ENCODE measurements around the gene KLHL30. TPM values are rescaled to one million over a fixed set of nuclear protein-coding genes. Genes with fewer than 3 reads are reported as not detected.

Gene KLHL30
- polyA plus RNA-seq, 3 donors: 0.22 to 2.5 (median 1.0) TPM

DNA sequence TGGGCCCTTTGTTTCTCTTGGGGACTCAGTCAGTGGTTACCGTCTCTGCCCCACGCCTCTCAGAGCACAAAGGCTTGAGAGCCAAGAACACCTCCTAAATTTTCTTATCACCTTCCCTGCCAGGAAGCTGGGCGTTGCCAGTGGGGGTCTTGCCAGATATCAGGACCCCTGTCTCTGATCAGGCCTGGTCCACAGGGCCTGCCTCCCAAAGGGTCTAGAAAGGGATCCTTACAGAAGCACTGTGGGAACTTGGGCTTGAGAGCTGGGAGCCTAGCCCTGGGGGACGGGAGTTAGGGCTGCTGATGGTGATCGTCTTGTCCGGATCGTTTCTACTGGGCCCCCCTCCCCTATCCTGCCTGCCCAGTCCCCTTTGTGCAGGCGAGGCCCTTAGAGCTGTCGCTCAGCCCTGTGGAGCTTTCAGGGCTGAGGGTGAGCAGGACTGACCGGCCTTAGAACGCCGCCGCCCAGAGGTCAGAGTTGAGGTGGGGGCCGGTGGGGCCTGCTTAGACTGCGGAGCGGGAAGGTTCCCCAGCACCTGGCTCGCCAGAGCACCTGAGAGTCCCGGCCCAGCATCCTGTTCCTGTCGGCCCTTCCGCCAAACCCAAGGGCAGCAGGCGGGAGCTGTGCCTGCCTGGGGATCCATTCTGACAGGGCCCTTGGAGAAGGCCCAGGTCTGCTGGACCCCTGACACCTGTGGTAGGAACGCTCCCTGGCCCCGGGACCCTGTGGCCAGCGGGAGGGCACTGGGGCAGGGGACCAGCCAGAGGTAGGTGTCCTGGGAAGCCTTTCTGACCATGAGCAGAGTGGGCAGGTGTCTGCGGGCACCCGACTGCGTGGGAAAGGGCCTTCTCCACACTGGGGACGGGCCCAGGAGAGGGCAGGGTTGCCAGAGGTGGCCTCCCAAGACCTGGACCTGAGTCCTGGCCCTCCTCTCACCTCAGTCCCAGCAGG, 37.4 kb upstream of the KLHL30 start:
- 86 to 88% (median 86%) methylated on average over 28 of the region's 28 CpGs for whole genome bisulfite sequencing, 3 donors
- H3K27ac ChIP-seq (ENCODE audit: low read depth, low read length): no peak overlapping the region

DNA sequence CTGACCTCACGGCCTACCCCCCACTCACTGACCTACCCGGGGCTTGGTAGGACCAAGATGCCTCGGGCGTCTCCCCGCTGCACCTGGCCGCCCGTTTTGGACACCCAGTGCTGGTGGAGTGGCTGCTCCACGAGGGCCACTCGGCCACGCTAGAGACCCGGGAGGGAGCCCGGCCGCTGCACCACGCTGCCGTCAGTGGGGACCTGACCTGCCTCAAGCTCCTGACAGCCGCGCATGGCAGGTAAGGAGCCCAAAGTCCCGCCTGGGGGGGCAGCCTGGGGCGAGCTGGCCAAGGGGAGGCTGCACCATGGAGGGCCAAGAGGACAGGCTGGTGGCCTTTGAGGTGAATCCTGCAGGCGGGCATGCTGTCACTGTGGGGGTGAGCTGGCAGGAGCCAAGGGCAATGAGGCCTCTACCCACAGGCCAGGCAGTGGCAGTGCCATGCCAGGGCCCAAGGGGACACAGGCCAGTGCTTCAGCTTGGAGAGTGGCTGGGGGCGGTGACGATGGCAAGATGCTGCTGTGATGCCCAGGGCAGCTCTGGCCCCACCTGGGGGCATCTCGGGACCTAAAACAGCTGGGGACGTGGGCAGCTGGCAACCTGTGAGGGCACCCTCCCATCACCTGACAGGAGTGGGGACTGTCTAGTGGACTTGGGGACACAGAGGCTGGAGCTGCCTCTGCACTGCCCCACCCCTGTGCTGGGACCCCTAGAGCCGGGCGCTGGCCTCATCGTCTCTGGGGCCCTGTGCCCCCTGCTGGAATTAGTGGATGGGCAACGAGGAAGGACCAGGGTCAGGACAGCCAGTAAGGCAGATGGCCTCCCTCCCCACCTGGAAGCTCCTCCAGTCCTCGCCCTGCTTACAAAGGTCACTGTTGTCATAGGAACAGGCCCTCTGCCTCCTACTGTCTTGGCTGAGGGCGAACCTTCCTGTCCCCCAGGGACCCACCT, 36.3 kb upstream of the KLHL30 start:
- WGBS, 3 donors: 90 to 92% (median 91%) methylated on average over 29 to 30 of the region's 30 CpGs
- no peak overlapping the region for H3K27ac ChIP-seq (ENCODE audit: low read depth, low read length)

DNA sequence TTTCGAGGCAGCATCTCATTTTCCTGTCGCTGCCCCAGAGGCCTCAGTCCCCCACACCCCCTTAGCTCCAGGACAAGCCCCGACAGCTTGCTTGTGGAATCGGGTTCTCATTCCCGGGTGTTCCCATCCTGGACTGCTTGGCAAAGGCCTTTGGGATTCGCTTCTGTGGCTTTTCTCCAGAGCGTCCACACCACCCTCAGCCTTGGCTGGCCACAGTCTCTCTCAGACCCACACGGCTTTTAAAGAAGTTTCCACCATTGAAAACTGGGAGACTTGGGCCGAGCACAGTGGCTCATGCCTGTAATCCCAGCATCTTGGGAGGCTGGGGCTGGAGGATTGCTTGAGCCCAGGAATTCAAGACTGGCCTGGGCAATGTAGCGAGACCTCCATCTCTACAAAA, 35.6 kb upstream of the KLHL30 start:
- WGBS, 3 donors: 81 to 93% (median 88%) methylated on average over 9 to 10 of the region's 10 CpGs
- H3K27ac ChIP-seq (ENCODE audit: low read depth, low read length): no peak overlapping the region

GRCh38 chr2:238103465-238104225, 34.8 kb upstream of the KLHL30 start:
- WGBS, 3 donors: 89 to 95% (median 92%) methylated on average over 18 of the region's 18 CpGs
- H3K27ac ChIP-seq (ENCODE audit: low read depth, low read length): no peak overlapping the region

GRCh38 chr2:238104226-238104690, 34.2 kb upstream of the KLHL30 start:
- H3K27ac ChIP-seq (ENCODE audit: low read depth, low read length): no peak overlapping the region
- WGBS, 3 donors: 90 to 92% (median 91%) methylated on average over 9 to 14 of the region's 14 CpGs

DNA sequence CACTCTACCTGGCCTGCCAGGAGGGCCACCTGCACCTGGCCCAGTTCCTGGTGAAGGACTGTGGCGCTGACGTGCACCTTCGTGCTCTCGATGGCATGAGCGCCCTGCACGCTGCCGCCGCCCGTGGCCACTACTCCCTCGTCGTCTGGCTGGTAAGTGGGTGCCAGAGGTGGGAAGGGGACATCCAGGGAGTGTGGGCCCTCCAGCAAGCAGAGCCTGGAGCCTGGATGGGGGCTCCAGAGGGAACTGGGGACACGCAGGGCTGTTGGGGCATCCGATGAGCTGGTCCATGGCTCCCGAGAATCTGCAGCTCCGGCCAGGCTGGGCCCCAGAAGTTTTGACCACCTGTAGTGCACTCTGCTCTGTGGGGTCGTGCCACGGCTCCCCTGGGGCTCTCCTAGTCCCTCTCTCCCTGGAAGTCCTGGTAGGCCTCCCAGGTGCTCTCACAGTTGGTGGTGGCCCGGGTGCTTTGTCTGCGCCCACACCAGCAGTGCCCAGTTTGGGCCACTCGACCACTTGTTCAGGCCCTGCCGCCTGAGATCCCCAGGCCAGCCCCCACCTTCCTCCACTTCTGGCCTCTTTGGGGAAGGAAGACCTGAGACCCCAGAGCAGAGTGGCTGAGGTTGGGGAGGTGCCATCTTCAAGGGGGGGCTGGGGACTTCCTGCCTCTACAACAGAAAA, 33.6 kb upstream of the KLHL30 start:
- H3K27ac ChIP-seq (ENCODE audit: low read depth, low read length): no peak overlapping the region
- WGBS, 3 donors: 92 to 96% (median 93%) methylated on average over 19 to 21 of the region's 21 CpGs

GRCh38 chr2:238105506-238106338, 32.7 kb upstream of the KLHL30 start:
- H3K27ac ChIP-seq (ENCODE audit: low read depth, low read length): no peak overlapping the region
- WGBS, 3 donors: 82 to 91% (median 88%) methylated on average over 27 to 28 of the region's 28 CpGs

DNA sequence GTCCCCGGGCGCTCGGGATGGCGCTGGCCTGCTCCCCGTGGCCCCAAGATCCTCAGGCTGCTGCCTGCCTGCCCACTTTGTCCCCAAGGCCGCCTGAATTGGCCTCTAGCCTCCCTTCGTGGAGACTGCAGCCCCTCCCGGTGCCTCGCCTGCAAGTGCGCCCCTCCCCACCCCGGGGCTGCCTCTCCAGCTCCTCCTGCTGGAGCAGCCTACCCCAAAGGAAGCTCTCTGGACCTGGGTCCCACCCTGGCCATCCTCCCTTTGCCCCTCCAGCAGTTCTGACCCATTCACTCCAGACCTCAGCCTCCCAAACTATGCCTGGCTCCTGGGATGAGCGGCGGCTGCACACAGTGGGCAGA, 32.1 kb upstream of the KLHL30 start:
- H3K27ac ChIP-seq (ENCODE audit: low read depth, low read length): no peak overlapping the region
- WGBS, 3 donors: 78 to 91% (median 83%) methylated on average over 10 to 13 of the region's 13 CpGs

DNA sequence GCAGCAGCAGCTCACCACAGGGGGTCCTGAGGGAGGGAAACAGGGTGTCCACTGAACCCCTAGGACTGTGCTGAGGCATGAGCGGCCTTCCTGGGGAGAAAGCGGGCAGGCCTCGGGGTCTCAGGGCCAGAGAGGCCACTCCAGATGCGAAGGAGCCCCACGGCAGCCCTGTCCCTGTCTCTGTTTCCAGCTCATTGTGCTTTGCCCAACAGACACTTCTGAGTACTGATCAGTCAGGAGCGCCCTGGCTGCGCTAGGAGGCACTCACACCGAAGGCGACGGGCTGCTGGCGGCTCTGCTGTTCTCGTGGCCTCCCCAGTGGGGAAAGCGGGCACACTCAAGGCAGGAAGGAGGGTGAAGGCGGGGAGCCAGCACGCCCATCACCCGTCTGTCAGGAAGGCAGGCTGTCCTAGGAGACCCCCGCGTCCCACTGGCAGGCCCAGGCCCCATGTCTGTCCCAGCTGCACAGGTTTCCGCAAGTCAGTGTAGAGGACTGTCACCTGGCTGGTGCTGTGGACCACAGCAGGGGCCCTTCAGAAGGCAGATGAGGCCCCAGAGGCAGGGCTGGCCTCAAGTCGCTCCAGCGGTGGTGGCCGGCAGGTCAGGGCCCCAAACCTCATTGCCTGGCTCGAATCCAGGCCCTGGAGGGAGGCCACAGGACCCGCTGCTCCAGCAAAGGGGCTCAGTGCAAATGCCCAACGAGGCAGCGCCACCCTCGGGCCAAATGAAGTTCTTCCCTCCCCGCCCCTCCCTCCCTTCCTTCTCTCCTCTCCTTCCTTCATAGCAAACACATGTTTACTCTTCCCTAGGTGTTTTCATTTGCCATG, 31.6 kb upstream of the KLHL30 start:
- H3K27ac ChIP-seq (ENCODE audit: low read depth, low read length): no peak overlapping the region
- 71 to 85% (median 78%) methylated on average over 28 of the region's 28 CpGs for WGBS, 3 donors

DNA sequence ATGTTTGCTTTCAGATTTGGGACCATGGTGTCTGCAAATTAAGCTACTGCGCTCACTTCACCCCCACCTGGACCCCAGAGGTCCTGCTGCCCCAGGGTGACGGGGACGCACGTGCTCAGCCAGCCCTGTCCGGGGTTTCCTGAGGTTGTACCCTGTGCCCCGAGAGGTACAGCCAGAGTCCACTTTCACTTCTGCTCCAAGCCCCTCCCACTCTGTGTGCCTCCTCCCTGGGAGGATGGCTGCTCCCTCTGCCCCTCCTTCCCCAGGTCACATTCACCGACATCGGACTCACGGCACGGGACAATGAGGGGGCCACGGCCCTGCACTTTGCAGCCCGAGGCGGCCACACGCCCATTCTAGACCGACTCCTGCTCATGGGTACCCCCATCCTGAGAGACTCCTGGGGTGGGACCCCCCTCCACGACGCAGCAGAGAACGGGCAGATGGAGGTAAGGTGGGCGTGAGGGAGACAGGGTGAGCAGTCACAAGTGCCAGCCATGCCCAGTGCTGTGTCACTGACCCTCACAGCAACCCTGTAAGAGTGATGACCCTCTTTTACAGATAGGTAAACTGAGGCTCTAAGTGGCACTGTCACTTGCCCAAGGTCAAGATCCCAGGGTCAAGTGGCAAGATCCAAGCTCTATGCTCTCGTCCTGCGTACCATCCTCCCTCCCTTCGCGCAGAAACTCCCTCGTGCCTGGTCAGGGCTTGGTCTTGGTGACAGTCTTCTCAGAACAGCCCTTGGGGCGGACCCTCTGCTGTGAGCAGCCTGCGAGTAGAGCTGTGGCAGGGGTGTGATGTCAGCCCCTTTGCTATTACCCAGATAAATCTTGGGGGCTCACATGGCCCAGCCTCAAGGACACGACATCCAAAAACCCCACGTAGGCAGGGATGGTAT, 30.7 kb upstream of the KLHL30 start:
- 85 to 91% (median 86%) methylated on average over 28 of the region's 28 CpGs for WGBS, 3 donors
- no peak overlapping the region for H3K27ac ChIP-seq (ENCODE audit: low read depth, low read length)

DNA sequence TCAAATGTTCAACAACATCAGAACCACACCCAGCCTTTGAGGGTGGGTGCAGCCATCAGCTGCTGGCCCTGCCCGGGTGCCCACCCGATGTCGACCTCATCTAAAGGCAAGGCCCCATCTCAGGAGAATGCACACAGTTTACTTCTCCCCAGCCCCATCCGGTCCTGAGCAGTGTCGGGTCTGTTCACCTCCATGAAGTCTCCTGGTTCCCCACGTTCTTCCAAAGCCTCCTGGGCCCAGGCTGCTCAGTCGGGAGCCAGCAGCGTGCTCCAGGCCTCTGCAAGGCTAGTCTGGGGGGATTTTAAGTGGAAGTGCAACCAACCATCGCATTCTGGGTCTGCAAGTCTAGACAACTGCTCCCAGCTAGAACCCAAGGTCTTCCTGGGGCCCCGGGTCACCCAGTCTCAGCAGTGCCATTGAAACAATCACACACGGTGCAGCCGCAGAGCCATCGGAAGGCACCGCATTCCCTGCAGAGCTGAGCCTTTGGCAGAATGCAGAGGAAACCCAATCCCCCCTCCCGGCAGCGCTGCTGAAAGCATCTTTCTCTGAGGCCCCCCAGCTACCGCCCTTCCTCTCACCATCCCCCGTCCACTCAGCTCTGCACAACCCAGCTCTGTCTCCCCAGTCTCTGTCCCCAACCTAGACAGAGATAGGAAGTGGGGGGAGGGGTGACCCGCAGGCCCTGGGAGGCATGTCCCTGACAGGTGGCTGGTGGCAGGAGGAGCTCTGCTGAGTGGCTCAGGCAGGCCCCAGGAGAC, 29.9 kb upstream of the KLHL30 start:
- WGBS, 3 donors: 49 to 62% (median 53%) methylated on average over 19 of the region's 19 CpGs
- H3K27ac ChIP-seq (ENCODE audit: low read depth, low read length): no peak overlapping the region

GRCh38 chr2:238113611-238114010, 24.9 kb upstream of the KLHL30 start:
- 94 to 98% (median 96%) methylated on average over 13 of the region's 13 CpGs for WGBS, 3 donors
- H3K27ac ChIP-seq (ENCODE audit: low read depth, low read length): no peak overlapping the region

GRCh38 chr2:238114331-238114841, 24.1 kb upstream of the KLHL30 start:
- no peak overlapping the region for H3K27ac ChIP-seq (ENCODE audit: low read depth, low read length)

DNA sequence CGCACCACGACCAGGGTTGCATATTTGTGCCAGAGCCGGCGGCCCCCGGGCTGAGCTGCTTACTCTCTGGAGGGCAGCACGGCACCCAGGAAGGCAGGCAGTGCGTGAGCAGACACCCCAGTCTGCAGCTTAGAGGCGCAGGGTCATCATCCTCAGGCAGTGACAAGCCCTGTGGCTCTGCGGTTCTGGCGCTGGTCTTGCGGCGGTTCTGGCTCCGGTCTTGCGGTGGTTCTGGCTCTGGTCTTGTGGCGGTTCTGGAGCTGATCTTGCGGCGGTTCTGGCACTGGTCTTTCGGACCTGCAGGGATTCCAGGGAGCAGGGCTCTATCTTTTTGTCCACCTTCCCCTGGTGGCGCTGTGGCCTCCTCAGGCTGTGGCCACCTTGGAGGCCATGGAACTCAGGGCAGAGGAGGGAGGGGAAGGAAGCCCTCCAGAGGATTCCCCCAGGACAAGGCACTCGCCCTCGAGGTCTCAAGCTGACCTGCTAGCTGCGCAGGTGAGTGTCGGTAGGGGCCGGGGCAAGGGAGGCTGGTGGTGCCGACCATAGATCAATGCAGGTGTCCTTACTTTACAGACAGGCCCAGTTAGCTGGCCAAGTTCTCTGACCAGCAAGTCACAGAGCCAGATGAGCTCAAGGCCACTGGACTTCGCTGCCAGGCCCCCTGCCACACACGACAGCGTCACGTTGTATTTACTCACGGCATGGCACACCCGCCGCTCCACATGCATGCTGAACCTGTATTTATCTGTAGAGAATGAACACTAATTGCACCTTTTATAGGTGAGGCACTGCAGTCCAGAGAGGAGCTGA, 23.4 kb upstream of the KLHL30 start:
- WGBS, 3 donors: 77 to 92% (median 91%) methylated on average over 31 to 32 of the region's 32 CpGs
- no peak overlapping the region for H3K27ac ChIP-seq (ENCODE audit: low read depth, low read length)

More at GRCh38 chr2:238114331-238114841, 24.1 kb upstream of the KLHL30 start:
- 74 to 81% (median 77%) methylated on average over 16 of the region's 16 CpGs for WGBS, 3 donors

Data from adipose tissue (tissue), 3 donors.